Kasumi-1 (cell line): Measurements from ENCODE around the gene HS6ST2.

Experiments
- DNase-seq, 2 experiments: peaks; one replicate each; lab custom pipeline; 2025; lab: John Stamatoyannopoulos, UW

The HS6ST2 gene

DNA sequence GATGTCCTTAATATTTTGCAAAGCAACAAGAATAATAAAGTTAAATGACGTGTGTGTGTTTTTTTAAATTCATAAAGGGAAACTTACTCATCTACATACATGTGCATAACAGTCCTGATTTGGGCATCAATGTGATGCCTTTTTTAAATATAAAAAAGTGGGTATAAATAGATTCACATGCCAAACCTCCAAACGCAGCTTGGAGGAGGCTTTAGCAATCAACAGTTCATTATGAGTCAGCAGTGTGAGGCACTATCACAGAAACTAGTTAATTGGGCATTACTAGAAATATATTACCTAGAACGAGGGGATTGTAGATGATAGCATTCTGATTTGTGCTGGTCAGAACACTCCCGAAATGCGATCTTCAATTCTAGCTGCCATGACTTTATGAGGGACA is 115.1 kb downstream of the HS6ST2 start:
- no peak for DNase-seq

DNA sequence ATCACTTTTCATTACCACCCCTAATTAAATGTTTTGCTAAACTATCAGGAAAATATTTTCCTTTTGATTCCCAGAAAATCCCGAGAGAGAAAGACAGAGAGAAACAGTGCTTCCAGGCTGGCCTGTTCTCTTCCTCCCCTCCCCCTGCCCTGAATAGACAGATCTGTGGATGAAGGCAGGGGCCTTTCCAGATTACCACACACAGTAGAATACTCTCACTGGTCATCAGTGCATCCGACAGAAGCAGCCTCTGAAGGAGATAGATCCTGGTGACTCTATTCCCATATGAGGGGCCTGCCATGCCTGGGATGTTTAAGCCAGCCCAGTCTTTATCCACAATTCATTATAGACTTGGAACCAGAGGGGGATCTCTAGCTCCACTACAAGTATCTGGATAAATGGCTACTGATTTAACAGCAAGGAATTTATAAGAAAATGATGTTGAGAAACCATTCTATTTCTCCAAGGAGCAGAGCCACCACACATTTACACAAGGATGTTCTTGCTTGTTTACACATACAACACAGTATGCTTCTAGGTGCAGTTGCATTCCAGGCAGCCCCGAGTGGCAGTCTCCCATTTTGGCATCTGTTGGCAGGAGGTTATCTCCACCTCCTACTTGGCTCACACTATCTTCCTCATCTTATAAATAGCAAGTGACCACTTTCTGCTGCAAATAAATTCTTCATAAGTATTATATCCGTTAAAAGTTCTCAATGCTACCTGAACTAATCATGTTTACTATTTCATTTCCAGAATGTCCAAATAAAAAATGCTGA is 115.8 kb downstream of the HS6ST2 start:
- no peak for DNase-seq

DNA sequence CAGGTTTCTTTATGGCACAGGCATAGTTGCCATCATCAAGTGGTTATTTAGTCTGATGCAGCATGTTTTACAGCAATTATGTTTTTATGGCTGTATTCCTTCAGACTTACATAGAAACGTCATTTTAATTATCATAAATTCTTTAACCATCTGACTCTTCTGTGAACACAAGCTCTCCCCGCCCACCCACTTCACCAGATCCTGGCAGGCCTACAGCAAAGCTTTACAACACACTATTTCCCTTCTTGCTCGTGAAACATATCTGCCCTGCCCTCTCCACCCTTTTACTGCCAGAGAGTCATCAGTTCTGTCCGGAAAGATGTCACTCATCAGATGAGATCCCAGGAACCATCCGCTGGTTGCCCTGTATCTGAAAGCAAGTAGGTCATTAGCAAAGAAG is 120.5 kb downstream of the HS6ST2 start:
- no peak for DNase-seq

DNA sequence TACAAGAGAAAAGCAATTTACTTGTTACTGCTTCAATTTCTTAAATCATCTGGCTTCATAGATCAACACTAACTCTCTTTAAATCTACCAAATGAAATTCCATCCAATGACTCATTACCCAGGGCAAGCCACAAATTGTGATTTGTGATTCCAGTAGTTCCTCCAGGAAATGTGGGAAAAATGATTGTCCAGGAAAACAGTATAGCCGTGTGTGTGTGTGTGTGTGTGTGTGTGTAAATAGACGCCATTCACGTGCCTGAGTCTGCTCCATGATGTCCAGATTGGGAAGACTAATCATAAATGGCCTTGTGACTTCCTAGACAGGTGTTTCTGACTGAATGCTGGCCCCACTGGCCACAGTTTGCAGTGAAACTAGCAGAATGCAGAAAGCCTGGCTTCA is 121.3 kb downstream of the HS6ST2 start:
- DNase-seq, result no peak

DNA sequence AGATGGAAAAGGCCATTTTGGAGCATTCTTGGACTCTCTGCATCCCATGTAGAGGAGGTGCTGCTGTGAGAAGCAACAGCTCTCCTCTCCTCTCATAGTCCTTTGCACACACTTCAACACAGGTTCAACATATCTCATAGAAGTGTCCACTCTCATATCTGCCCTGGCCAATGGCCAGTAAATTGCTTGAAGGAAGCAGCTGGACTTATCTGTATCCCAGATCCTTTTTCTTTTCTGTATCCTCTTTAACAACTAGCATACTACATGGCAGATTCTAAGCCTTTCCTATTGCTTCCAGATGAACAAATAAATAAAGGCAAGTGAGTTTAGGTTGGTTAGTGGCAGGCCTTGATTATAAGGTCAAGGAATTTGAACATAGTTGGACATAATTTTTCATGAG is 122.0 kb downstream of the HS6ST2 start:
- no peak for DNase-seq

DNA sequence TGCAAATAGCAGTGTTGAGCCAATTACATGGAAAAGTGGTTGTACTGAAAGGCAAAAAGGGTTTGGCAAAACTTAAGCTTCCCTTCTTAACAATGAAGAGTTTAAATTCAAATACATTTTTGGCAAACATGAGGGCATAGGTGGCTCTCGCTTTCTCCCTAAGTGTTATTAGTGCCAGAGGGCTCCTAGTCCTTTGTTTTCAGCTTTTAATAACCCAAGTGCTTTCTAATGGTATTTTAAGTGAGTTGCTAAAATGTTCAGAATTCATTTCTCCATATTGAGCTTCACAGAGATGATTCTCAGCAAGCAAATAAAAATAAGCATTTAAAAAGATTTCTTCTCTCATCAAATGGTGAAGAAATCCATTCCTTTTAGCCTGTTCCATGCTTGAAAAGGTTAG is 123.7 kb downstream of the HS6ST2 start:
- DNase-seq, result no peak

DNA sequence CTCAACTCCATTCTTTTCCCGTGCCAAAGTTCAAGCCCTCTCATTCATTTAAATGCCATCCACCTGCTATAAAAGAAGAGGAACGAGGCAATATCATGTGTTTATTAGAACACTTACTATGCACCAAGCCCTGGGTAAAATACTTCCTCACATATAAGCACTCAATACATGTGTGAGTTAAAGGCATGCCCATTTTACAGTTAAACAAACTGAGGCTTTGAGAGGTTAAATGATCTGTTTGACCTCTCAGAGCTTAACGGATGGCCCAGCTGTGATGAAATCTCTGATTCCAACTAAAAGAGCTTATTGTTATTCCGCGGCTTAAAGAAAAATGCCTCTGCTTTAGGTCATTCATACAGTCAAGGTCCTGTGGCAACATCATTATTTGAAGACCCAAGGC is 124.3 kb downstream of the HS6ST2 start:
- no peak for DNase-seq

DNA sequence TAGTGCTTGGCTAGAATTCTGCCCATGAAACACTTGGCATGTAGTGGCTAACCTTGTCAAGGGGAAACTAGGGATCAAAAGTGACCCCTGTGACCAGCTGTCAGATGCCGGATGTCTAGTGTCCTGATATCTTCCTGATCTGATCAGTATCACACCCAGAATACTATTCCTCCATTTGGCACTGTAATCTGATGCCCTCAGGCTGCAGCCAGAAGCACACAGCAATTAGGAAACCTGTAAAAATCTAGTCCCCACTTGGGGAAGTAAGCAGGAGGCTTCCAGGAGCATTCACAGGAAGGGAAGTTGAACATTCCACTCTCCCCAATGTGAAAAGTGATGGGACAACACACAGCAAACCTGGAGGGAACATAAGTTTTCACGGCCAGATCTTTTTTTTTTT is 125.1 kb downstream of the HS6ST2 start:
- no peak for DNase-seq

DNA sequence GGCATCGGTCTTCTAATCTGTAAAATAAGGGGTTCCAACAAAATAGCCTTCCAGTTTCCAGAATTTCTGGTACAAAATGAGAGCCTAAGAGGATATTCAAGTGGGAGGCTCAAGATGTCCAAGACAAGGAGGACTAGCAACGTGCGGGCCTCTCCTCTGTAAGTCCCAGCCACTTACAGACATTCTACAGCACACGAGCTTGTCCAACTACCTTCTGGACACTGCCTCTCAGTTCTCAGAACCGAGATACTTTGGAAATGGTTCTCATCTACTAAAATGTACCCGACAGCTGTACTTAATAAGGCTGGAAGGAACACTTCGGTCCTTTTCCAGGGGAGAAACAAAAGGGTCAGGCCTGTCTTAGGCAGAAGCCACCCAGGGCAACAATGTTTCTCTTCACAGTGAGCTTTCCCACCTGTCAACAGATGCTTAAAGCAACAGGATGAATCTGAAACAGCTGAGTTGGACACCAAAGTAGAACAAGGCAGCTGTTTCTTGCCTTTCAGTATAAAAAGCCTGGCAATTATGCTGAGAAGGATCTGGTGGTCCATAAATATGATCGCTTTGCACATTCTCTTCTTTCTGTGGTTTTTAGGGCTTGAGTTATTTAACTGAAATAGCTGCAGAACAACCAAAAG is 127.0 kb downstream of the HS6ST2 start:
- no peak for DNase-seq

DNA sequence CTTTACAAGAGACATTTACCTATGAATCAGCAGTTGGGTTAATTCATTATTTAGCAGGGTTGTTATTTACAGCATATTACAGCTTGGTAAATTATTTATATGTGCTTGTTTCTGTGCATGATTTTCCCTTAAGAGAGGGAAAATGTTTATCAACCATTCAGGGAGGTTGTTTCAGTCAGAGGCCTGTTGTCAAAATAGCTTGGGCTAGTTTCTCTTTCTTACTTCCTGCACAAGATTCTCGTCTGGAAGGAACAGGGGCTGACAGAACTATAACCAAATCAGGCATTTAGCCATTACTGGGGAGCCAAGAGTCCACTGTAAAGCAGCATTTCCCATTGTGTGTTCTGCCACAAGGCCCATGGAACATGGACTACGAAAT is 135.8 kb downstream of the HS6ST2 start:
- no peak for DNase-seq

DNA sequence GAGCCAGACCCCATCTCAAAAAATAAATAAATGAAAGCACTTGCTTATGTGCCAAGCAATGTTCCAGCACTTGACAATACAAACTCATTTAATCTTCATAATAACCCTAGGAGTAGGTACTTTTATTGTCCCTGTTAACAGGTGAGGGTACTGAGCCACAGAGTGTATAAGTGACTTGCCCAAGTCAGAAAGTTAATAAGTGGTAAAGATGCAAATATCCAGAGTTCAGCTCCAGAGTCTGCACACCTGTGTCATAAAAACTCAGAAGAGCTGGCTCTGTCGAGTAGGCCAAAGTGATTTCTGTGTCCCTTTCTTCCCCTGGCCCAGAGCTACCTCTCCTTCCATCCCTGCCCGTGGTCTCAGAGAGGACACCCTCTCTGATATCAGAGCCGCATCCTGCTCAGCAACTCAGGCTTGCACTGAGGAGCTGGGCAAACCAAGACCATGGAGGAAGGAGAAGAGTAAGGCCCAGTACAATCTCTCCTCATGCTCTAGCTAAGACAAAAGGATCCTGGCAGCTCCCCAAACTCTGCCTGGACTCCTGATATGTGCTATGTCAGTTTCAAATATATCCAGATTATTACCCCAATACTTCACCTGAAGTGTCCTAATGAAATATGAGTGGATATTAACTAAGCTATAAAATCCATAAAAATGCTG is 136.3 kb downstream of the HS6ST2 start:
- no peak for DNase-seq

DNA sequence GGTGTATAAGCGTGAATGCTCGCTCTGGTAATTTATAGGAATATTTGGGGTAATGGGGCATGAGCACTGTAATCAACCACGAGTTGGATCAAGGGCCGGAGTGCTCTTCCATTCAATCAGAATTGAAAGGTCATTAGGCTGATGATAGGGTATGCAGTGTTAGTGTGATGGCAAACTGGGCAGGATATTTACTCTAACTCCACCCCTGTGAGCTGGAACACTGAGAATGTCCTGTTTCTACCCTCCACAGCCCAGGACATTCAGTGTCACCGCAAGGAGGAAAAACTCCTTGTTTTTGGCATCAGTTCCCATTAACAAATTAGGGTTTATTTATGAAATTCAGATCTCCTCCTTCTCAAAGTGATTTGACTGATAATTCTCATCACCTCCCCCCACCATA is 137.8 kb downstream of the HS6ST2 start:
- no peak for DNase-seq

DNA sequence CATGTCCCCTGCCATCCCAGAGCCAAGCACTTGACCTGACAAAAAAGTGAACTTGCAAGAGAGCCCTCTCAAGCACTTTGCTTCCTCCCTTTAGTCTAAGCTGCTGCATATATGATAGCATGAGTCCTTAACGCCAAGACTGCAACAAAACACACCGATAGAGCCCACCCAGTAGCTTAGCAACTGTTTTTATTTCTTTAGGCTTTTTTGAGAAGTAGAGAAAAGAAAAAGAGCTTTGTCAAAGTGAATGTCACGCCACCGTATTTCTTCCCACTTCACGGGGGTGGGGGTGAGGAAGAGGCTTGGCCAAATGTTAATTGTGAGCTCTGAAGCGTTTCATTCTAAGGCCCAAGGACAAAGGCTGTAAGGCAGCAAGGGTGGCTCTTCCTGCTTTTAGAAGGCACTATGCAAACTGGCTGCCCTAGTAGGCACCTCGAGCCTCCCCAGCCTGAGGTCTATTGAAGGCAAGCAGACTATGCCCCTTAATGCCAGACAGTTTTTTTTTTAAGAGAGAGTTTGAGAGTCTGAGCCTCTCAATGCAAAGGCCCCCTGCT is 138.6 kb downstream of the HS6ST2 start:
- DNase-seq, result no peak

DNA sequence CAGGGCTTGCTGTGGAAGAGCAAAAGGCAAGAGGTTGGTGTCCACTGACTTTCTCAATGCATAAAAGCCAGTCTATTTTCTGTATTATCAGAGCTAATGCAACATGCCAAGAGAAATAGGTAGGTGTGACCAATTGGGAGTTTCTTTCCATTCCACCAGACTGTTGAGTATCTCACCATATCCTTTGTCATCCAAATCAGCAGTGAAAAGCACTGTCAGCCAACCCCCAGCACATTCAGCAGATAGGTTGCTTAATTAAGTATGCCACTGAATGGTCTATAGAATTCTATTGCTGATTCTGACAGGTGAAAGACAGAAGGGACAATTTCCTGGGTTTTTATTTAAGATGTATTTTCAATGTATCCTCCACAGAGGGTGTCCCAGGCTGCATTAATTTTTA is 139.8 kb downstream of the HS6ST2 start:
- no peak for DNase-seq

DNA sequence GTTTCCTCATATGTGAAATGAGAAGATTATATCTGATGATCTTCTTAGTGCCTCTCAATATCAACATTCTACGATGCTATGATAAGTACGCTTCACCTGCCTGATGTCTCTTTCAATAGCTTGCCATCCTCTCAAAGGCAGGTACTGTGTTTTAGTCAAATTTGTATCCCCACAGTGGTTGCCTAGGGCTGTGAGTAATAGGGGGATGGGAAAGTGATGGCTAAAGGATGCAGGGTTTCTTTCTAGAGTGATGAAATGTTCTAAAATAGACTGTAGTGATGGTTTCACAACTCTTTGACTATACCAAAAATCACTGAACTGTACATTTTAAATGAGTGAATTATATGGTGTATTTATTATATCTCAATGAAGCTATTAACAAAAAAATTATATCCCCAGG is 142.8 kb downstream of the HS6ST2 start:
- DNase-seq, result no peak

DNA sequence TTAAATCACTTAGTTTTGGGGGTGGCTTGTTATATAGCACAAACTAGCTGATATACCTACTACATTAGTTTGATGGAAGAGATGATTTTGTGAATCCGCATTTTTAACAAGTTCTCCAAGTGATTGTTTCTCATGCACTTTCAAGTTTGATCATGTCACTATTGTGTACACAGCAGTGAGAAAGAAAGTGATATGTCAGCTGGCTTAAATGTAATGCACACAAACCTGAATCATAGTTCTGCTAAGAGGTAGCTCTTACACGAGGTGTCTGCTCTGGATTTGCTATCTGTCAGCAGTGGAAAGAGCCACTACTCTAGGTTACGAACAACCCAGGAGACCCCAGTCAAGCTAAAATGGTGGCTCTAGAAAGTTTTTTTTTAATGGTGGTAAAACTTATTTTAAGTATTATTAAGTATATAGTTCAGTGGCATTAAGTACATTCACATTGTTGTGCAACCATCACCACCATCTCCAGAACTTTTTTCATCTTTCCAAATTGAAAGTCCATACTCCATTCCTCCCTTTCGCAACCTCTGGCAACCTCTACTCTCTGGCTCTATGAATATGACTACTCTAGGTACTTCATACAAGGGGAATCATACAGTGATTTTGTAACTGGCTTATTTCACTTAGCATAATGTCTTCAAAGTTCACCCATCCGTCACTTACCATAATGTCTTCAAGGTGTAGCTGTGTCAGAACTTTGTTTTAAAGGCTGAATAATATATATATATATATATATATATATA is 147.3 kb downstream of the HS6ST2 start:
- no peak for DNase-seq

DNA sequence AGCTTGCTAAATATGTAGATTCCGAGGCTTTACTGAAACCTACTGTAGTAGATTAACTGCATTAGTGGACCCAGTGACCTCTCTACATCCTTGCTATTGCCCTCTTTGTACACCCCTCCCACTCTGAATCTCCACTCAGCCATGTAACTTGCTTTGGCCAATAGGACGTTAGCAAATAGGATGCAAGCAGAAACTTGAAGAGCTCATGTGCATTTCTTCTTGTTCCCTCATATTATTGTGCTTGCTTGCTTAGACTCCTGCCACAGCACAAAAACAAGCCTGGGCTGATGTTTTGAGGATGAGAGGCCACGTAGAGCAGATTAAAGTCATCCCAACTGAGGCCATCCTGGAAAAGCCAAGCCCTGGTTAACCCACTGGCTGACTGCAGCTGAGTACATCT is 147.9 kb downstream of the HS6ST2 start:
- no peak for DNase-seq

DNA sequence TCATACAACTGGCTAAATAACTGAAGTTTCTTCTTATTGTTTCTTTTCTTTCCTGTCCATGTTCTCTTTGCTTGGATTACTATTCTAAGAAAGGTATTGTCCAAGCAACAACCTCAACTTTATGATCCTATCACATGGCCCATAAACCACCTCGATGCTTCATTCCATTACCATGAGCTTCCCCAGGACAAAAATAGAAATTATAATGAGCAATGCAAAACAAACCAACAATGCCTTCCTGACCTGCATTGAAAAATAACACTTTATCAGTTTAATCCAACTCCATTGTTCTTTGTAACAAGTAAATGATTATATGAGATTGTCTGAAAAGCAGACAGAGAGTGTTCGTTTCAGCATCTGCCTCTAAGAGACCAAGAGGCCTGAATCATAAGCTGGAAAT is 148.8 kb downstream of the HS6ST2 start:
- DNase-seq, result no peak

DNA sequence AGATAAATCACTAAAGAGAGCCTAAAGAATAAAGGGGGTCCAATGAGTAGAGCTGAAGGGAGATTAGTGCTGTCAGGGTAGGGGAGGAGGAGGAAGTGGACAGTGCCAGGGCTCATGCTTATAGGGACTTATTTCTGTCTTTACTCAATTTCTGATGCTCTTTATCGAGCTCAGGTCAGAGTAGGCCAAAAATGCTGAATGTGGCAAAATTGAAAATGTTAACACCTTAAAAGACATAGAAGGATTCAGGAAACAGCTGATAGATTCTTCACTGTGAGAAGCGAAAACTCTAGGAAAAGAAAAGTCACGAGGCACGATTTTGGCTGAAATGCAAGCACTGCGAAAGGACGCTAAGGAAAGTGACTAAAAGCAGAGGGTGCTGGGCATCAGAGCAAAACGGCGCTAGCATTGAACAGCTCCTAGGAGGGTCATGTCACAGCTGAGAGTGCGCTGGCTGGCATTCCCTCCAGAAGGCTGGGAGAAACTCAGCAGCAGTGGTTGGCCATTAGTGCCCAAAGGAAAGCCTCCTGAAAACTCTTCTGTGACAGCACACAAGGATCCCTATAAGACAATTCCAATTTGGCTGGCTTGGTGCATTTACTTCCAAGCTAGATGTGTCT is 150.9 kb downstream of the HS6ST2 start:
- no peak for DNase-seq

DNA sequence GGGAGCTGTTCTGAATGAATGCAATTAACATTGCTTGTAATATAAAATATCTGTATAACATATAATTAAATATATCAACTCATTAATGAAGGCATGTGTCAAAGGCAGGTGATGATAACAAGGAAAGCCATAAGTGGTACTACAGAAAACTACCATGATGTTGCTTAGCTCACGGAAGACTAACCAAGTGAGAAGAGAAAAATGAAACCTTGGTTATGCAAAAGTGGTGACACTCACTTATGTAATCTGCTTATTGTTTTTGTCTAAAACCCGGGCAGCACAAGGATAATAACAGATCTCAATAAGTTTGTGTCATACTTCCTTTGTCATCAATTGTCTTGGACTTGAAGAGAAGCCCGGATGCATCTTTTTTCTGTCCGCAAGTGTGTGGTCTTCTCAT is 156.4 kb downstream of the HS6ST2 start:
- no peak for DNase-seq

DNA sequence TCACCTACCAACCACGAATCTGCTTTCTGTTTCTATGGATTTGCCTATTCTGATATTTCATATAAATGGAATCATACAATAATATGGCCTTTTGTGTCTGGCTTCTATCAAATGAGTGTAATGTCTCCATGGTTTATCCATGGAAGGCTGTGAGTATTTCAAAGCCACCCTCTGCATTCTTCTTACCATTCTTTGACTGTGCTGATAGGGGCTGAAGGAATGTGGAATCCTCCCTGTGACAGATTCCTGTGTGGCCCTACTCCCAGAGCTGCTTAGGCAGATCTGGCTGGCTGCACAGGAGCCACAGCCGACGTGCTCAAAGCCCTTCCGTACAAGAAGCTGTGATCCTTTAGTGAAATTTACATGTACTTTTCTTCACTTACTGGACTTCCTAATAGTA is 163.2 kb downstream of the HS6ST2 start:
- no peak for DNase-seq

DNA sequence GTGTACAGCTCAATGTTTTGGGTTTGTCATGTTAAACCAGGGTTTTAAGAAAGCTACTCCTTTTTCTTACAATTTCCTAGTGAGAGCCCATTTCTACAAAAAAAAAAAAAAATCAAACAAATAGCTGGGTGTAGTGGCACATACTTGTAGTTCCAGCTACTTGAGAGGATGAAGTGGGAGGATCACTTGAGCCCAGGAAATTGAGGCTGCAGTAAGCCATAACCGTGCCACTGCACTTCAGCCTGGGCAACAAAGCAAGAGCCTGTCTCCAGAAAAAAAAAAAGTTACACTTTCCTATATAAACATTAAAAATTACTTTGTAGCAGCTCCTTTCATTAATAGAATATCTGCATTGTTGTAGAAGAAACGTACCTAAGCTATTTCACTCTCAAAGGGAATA is 166.7 kb downstream of the HS6ST2 start:
- no peak for DNase-seq
